Brain microvascular endothelial cell (primary cell): ENCODE data around the gene HS6ST2.

Source experiments
- DNase-seq: peaks from one replicate; pipeline ENCODE4 v3.0.0-alpha.2; 2020
- H3K27ac ChIP-seq: fragments of 250-450 bp; sonication (Bioruptor Pico); 2 replicates; pipeline ENCODE4 v1.5.1; 2020; ENCODE audit warnings: mild to moderate bottlenecking, moderate library complexity
- H3K27me3 ChIP-seq: fragments of 250-450 bp; sonication (Bioruptor Pico); replicated peaks from 2 replicates; pipeline ENCODE4 v1.5.1; 2020; ENCODE audit warnings: mild to moderate bottlenecking
- H3K36me3 ChIP-seq: fragments of 250-450 bp; sonication (Bioruptor Pico); replicated peaks from 2 replicates; pipeline ENCODE4 v1.5.1; 2020; ENCODE audit warnings: mild to moderate bottlenecking
- H3K4me3 ChIP-seq: 2 replicates; pipeline ENCODE4 v1.5.1; 2011; ENCODE audit warnings: low read depth, mild to moderate bottlenecking, control low read depth, low read length, moderate library complexity
- in situ Hi-C: cut with HindIII; loops from 2 replicates; pipeline ENCODE4 v1.10.0; 2017; ENCODE audit warnings: low sequenced_read_pairs, low pct_ligation_motif_present
- TF ChIP-seq, protein P1 (sequence below): IDR thresholded peaks from 2 replicates; pipeline ENCODE4 v1.5.1; 2011; ENCODE audit warnings: low read depth, mild to moderate bottlenecking, moderate library complexity, low read length, control low read depth, inconsistent platforms; ENCODE audit errors: missing control alignments

The HS6ST2 gene

GRCh38 chrX:132757066-132757623 is 201.3 kb downstream of the HS6ST2 start:
- no peaks in the 10 kb centered on the region for H3K36me3 ChIP-seq
- no peaks in the 10 kb centered on the region for H3K27me3 ChIP-seq
- H3K27ac ChIP-seq = no peak overlapping the region
- no peak overlapping the region for H3K4me3 ChIP-seq
- DNase-seq = no peak
- in situ Hi-C loops = no loop called here
- TF ChIP-seq, protein P1, sequence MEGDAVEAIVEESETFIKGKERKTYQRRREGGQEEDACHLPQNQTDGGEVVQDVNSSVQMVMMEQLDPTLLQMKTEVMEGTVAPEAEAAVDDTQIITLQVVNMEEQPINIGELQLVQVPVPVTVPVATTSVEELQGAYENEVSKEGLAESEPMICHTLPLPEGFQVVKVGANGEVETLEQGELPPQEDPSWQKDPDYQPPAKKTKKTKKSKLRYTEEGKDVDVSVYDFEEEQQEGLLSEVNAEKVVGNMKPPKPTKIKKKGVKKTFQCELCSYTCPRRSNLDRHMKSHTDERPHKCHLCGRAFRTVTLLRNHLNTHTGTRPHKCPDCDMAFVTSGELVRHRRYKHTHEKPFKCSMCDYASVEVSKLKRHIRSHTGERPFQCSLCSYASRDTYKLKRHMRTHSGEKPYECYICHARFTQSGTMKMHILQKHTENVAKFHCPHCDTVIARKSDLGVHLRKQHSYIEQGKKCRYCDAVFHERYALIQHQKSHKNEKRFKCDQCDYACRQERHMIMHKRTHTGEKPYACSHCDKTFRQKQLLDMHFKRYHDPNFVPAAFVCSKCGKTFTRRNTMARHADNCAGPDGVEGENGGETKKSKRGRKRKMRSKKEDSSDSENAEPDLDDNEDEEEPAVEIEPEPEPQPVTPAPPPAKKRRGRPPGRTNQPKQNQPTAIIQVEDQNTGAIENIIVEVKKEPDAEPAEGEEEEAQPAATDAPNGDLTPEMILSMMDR = no peak

DNA sequence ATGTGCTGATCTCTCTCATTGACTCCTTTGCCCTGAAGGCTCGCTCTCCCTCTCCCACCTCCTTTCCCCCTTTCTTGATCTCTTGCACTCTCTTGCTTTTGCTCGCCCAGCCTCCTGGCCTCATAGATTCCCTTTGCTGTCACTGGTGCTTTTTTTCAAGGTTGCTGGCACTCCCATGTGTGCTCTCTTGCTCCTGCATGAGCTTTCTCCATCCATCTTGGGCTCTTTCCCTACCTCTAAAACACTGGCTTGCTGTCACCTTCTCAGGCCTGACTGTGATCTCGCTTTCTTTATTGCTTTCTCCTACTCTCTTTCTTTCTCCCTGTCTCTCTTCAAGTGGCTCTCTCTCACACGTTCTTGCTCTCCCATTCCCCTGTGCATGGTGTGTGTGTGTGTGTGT is 202.0 kb downstream of the HS6ST2 start:
- no peak overlapping the region for H3K4me3 ChIP-seq
- in situ Hi-C loops = no loop called here
- H3K36me3 ChIP-seq = no peaks in the 10 kb centered on the region
- TF ChIP-seq, protein P1 = no peak
- no peak for DNase-seq
- no peak overlapping the region for H3K27ac ChIP-seq
- H3K27me3 ChIP-seq = no peaks in the 10 kb centered on the region

DNA sequence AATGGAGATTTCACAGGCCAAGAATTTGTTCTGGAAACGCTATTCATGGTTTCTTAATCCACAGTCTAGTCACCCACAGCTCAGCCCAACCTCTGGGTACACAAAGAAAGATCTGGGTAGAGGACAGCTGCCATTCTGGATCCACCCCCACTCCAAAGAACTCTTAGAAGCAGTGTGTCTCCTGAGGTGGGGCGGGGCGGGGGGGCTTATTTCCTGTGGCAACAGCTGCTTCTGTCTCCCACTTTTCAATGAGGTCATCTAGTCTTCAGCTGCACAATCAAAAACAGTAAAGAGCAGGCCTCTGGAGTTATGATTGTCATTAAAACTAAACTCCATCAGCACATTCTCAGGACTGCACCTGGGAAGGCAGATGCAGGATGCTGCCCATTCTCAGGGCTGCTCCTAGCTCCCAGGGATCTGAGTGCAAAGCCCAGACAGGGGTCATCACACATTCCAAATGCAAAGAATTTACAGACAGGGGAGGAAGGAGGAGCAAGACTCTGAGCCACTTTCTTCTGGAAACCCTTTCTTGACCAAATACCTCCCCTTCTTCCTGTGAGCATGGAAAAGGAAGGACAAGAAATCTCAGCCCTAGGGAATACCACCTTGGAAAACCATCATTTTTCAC is 207.3 kb downstream of the HS6ST2 start:
- H3K27ac ChIP-seq = no peak overlapping the region
- in situ Hi-C loops = no loop called here
- TF ChIP-seq, protein P1 = no peak
- H3K27me3 ChIP-seq = no peaks in the 10 kb centered on the region
- no peak overlapping the region for H3K4me3 ChIP-seq
- no peak for DNase-seq
- no peaks in the 10 kb centered on the region for H3K36me3 ChIP-seq

DNA sequence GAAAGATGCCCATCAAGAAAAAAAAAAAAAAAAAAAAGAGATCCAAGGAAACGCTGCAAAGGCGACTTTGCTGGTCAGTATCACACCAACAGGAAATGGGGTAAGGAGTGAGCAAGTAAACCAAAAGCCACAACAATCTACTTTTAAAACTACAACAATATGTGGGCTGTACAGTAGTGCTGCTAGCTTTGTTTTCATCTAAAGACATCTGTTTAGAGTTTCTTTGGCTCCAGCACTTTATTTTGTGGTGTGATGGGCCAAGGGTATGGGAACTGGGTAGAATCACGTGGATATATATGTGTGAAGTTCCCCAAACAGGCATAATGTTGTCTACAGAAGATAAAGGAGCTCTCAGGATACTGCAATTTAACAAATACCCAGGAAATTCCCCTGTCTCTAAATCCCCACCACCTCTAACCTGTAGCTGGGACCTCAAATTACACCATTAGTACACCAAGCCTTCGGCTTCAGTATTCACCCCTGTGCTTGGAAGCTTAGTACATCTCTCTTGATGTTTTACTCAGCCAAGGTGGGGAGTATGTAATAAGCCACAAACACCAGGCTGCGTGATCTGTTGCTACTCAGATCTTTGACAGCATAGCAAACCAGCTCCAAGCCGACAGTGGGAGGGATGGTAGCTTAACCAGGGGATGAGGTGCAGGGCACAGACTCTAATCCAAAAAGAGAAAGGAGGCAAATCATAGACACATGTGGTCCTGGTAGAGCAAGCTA is 207.9 kb downstream of the HS6ST2 start:
- in situ Hi-C loops = no loop called here
- H3K27ac ChIP-seq = no peak overlapping the region
- no peak for DNase-seq
- H3K36me3 ChIP-seq = no peaks in the 10 kb centered on the region
- TF ChIP-seq, protein P1 = no peak
- H3K4me3 ChIP-seq = no peak overlapping the region
- H3K27me3 ChIP-seq = no peaks in the 10 kb centered on the region

DNA sequence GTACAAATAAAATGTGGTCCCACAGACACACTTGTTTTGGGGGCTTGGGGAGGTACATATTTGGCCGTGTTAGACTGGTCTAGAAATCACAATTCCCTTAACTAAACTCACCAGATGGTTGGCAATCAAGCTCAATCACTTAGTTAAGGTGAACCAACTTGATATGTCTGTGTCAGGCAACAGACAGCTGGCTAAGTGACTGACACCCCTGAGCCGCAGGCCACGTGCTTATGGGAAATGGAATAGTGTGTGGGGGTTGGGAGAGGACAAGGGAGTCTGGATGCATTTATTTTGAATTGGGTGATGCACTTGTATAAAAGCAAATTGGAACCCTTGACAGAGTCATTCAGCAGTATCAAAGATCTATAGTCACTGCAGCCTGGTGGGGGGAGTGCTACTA is 209.0 kb downstream of the HS6ST2 start:
- H3K27me3 ChIP-seq = no peaks in the 10 kb centered on the region
- no peak overlapping the region for H3K27ac ChIP-seq
- H3K4me3 ChIP-seq = no peak overlapping the region
- in situ Hi-C loops = no loop called here
- H3K36me3 ChIP-seq = no peaks in the 10 kb centered on the region
- TF ChIP-seq, protein P1 = no peak
- DNase-seq = no peak
